IPS-15b (cell line): Measurements from ENCODE around the gene BOLA1.
"Not testable (repeated sequence)": the region's sequence is repeated elsewhere in the genome, so short reads cannot be mapped to it uniquely, and the experiment has no call there.

Source experiments
- H3K27me3 ChIP-seq: one replicate; pipeline ENCODE4 v1.6.1; 2013; ENCODE audit warnings: low read length; ENCODE audit not compliant: control insufficient read depth, insufficient read depth
- H3K36me3 ChIP-seq: one replicate; pipeline ENCODE4 v1.6.1; 2013; ENCODE audit warnings: low read length; ENCODE audit not compliant: control insufficient read depth, insufficient read depth
- H3K4me1 ChIP-seq: one replicate; pipeline ENCODE4 v1.6.1; 2013; ENCODE audit warnings: mild to moderate bottlenecking, low read length; ENCODE audit not compliant: control insufficient read depth, insufficient read depth
- H3K4me3 ChIP-seq: one replicate; pipeline ENCODE4 v1.5.1; 2013; ENCODE audit warnings: low read depth, low read length
- H3K9ac ChIP-seq: one replicate; pipeline ENCODE4 v1.6.1; 2013; ENCODE audit warnings: low read depth, mild to moderate bottlenecking, low read length
- H3K9me3 ChIP-seq: one replicate; pipeline ENCODE4 v1.6.1; 2013; ENCODE audit warnings: mild to moderate bottlenecking, low read length; ENCODE audit not compliant: control insufficient read depth, insufficient read depth

BOLA1 gene

DNA sequence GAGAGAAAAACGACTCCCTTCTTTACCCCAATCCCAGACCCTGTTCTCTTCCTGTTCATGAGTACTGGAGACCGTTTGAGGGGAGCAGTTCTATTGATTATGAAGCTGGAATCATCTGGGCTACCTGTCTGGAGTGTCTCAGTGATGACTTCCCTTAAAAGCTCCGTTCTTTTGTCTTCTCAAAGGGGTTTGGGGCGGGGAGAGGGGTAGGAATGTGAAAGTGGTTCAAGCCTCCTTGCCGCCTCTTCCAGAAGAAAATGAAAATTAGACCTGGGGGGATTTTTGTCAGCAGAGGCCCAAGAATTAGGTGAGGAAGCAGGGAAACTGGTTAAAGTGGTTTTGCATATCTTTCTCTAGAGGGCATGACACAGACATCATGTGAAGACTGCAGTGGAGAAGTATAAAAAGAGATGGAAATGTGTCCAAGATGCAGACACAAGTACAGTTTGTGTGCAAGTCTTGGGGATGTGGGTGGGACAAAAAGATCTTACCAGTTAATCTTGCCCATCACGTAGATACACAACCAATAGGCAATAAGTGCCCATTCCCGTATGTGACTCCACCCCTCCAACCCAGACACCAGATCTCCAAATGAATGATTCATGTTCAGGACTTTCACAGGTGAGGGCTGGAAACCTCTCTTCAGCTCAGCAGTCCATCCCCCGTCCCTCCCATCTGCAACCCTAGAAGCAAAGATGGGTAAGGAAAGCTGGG, 37.8 kb downstream of the BOLA1 start:
- Histone ChIP-seq H3K4me1 (peaks cover 16% of the 10 kb centered on the region), H3K9ac (no peak overlapping the region), H3K36me3 (no peaks in the 10 kb centered on the region), H3K4me3 (peak overlapping the region; percentile 38), H3K9me3 (no peaks in the 10 kb centered on the region), H3K27me3 (no peaks in the 10 kb centered on the region)

DNA sequence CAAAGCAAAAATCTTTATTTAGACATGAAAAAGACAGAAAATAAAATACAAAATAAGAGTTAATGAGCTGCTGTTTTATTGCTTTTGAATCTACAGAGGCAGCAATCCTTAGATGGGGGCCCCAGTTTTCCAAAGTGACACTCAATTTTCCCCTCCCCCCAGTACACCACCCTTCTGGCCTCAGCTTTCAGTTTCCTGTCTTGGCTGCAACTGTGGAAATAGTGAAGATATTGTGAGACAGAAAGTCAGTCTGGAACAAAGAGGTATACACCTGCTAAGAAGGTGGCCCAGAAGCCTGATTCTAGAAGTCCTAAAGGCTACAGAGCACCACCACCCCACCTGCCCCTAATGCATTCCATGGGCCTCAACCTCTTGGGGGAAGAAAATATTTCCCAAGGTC, 38.4 kb downstream of the BOLA1 start:
- Histone ChIP-seq H3K9ac (no peak overlapping the region), H3K4me3 (no peak overlapping the region), H3K27me3 (no peaks in the 10 kb centered on the region), H3K9me3 (no peaks in the 10 kb centered on the region), H3K4me1 (peaks cover 16% of the 10 kb centered on the region), H3K36me3 (no peaks in the 10 kb centered on the region)

DNA sequence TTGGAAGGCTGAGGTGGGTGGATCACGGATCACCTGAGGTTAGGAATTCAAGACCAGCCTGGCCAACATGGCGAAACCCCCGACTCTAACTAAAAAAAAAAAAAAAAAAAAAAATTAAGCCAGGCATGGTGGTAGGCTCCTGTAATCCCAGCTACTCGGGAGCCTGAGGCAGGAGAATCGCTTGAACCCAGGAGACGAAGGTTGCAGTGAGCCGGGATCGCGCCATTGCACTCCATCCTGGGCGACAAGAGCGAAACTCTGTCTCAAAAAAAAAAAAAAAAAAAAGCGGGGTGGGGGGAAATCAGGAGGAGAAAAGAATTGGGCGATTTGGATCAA, 39.3 kb downstream of the BOLA1 start:
- H3K4me3 ChIP-seq = peak overlapping the region; percentile 15
- not testable (repeated sequence) for H3K9me3 ChIP-seq, H3K36me3 ChIP-seq, H3K9ac ChIP-seq, H3K27me3 ChIP-seq
- peaks cover 16% of the 10 kb centered on the region for H3K4me1 ChIP-seq

DNA sequence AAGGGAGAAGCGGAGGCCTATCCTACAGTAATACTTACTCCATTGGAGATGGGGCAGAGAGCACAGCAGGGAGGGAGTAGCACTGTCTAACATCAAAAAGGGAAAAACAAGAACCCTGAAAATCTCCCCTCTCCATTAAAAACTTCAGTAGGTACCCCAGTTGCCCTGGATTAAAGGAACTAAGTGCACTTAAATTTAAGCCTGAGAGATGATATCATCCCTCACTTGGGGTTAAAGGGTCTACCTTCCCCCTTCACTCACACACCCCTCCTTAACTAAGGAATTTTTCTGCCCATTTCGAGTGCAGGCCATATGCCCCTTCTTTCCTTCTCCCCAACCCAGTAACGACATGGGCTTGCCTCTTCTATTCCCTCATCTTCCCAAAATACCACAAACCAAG, 41.1 kb downstream of the BOLA1 start:
- Histone ChIP-seq H3K9ac (no peak overlapping the region), H3K9me3 (no peaks in the 10 kb centered on the region), H3K27me3 (no peaks in the 10 kb centered on the region), H3K4me1 (peaks cover 16% of the 10 kb centered on the region), H3K4me3 (no peak overlapping the region), H3K36me3 (peaks cover 17% of the 10 kb centered on the region)

DNA sequence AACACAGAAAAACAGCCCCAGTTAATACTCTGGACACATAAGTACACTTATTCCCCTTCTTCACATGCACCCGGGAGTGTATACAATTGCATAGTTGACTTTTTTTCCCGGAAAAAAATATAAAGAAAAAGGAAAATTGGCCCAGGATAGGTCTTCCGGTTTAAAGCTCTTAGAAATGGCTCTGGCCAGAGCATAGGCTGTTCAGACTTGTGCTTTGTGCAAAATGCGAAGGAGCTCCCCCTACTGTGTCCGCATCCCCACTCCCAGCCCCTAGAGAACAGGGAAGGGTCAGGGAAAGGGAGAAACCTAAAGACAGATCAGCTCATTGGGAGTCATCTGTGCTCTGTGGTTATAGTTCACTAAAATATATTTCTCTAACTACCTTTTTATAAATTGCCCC, 42.8 kb downstream of the BOLA1 start:
- H3K4me1 ChIP-seq = peaks cover 12% of the 10 kb centered on the region
- peaks cover 17% of the 10 kb centered on the region for H3K36me3 ChIP-seq
- H3K9me3 ChIP-seq = no peaks in the 10 kb centered on the region
- no peak overlapping the region for H3K9ac ChIP-seq
- no peaks in the 10 kb centered on the region for H3K27me3 ChIP-seq
- no peak overlapping the region for H3K4me3 ChIP-seq

DNA sequence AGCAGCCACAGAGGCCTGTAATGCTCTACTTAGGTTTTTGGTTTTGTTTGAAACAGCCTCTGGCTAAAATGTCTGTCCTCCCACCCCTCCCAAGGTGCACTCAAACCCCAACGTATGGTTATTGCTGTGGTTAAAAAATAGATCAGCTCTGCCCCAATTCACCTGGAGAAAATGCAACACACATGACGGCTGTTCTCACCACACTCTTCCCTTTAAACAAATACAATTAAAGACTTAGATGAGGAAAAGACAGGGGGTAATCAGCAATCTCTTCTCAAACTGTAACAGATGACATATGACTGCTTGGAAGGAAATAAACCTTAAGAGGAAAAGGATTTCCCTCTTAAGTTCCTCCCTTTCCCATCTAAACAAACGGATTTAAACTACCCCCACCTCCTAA, 43.5 kb downstream of the BOLA1 start:
- no peaks in the 10 kb centered on the region for H3K27me3 ChIP-seq
- H3K9ac ChIP-seq = no peak overlapping the region

DNA sequence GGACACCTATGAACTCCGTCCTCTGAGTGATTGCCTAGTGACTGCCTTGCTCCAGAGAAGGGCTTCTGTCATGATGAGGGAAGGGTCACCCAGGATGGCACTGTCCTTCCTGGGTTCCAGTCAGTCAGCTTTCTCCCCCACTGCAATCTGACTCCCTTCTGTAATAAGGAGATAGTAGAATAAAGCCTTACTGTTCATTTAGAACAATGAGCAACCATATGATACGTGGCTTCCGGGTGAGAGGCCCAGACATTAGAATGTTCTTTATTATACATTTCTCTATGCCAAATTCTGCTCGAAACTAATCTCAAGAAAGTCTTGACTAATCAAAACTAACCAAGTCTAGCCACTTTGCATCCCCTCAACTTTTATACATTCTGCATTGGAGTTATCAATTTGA, 45.8 kb downstream of the BOLA1 start:
- H3K9ac ChIP-seq = no peak overlapping the region
- H3K4me3 ChIP-seq = no peak overlapping the region
- H3K27me3 ChIP-seq = no peaks in the 10 kb centered on the region
- H3K4me1 ChIP-seq = no peaks in the 10 kb centered on the region
- H3K36me3 ChIP-seq = peaks cover 20% of the 10 kb centered on the region
- H3K9me3 ChIP-seq = no peaks in the 10 kb centered on the region

More for the DNA sequence above, 43.5 kb downstream of the BOLA1 start:
- no peaks in the 10 kb centered on the region for H3K9me3 ChIP-seq
- H3K4me1 ChIP-seq = peaks cover 5% of the 10 kb centered on the region
- no peak overlapping the region for H3K4me3 ChIP-seq
- H3K36me3 ChIP-seq = peaks cover 17% of the 10 kb centered on the region

DNA sequence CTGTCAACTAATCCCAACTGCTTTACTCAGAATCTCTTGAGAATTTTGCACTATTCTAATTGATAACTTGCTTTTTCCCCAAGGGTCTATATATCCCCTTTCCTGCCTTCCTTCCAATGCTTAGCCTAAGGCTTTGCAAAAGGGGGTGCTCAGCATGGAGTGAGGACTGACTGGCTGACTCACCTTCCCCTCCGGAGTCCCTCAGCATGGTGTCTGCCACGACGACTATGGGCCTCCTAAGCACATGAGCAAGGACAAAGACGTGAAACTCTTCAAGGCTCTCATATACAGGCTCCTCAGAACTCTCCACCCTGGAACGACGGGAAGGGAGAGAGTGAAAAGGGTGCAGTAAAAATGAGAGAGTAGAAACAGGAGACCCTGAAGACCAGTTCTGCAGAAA, 50.5 kb downstream of the BOLA1 start:
- Histone ChIP-seq H3K36me3 (peaks cover 9% of the 10 kb centered on the region), H3K4me1 (no peaks in the 10 kb centered on the region), H3K27me3 (no peaks in the 10 kb centered on the region), H3K4me3 (no peak overlapping the region), H3K9ac (no peak overlapping the region), H3K9me3 (no peaks in the 10 kb centered on the region)
